WI38 (cell line): ENCODE results near the gene ZDHHC18.

Experiments
- H3K4me3 ChIP-seq: 2 replicates; pipeline ENCODE4 v1.5.1; 2011; ENCODE audit warnings: low read depth, mild to moderate bottlenecking, control low read depth, low read length
- TF ChIP-seq, protein P1 (sequence below): IDR thresholded peaks from 2 replicates; pipeline ENCODE4 v1.5.1; 2012; ENCODE audit warnings: low read depth, mild to moderate bottlenecking, control low read depth, low read length

Gene ZDHHC18

GRCh38 chr1:26851106-26851684, 24.7 kb downstream of the ZDHHC18 start:
- TF ChIP-seq, protein P1, sequence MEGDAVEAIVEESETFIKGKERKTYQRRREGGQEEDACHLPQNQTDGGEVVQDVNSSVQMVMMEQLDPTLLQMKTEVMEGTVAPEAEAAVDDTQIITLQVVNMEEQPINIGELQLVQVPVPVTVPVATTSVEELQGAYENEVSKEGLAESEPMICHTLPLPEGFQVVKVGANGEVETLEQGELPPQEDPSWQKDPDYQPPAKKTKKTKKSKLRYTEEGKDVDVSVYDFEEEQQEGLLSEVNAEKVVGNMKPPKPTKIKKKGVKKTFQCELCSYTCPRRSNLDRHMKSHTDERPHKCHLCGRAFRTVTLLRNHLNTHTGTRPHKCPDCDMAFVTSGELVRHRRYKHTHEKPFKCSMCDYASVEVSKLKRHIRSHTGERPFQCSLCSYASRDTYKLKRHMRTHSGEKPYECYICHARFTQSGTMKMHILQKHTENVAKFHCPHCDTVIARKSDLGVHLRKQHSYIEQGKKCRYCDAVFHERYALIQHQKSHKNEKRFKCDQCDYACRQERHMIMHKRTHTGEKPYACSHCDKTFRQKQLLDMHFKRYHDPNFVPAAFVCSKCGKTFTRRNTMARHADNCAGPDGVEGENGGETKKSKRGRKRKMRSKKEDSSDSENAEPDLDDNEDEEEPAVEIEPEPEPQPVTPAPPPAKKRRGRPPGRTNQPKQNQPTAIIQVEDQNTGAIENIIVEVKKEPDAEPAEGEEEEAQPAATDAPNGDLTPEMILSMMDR = no peak
- H3K4me3 ChIP-seq = no peak overlapping the region

- no peak overlapping the region for H3K4me3 ChIP-seq
- TF ChIP-seq, protein P1 = no peak
Observed at GRCh38 chr1:26852701-26853100, 26.2 kb downstream of the ZDHHC18 start.

DNA sequence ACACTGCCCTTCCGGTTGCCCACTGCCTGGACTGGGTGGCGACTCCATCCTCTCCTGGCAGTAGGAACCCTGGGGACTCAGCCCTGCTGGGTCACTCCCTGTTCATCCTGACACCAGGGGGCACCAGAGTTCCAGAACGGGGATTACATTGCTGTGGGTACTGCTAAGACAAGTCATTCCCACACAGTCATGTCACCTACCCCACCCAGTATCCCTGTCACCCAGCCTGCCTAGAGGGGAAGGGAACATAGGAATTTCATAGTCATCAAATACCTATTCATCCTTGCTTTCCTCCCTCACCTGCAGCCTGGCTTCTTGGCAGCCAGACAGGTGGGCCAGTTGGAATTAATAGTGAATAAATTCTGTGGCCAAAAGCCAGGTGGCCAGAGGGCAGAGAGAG, 26.7 kb downstream of the ZDHHC18 start:
- H3K4me3 ChIP-seq = no peak overlapping the region
- TF ChIP-seq, protein P1 = peak; percentile 77

DNA sequence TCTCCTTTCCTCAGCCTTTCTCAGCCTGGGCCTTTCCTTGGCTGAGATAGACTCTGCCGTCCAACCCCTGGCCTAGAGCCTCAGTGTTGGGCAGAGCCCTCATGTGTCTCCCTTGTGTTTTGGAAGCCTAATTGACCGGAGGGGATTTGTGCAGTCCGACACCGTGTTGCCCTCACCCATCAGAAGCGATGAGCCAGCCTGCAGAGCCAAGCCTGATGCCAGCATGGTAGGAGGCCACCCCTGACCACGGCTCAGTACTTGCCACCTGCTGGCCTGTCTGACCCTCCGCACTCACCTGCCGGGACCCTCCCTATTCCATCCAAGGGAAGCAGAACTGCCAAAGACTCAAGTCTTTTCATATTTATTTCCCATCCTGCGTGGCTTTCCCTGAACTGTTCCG, 27.1 kb downstream of the ZDHHC18 start:
- TF ChIP-seq, protein P1 = no peak
- no peak overlapping the region for H3K4me3 ChIP-seq

DNA sequence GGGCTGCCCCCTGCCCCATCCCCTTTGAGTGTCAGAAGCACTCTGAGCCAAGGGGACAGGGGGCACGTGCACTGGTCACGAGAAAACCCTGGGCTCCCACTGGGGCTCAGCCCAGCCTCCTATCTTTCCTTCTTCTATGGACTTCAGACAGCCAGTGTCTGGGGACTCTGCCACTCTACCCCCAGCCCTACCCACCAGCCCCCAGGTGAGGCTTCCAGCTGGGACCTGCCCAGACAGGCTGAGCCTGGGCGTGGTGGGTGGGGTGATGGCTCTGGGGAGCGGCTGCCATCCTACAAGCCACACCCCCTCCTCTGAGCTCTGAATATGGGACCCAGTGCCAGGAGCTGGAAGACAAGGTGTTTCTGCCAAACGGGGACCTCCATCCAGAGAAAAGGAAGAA, 28.4 kb downstream of the ZDHHC18 start:
- no peak overlapping the region for H3K4me3 ChIP-seq
- TF ChIP-seq, protein P1 = no peak

GRCh38 chr1:26855636-26856035, 29.1 kb downstream of the ZDHHC18 start:
- H3K4me3 ChIP-seq = no peak overlapping the region
- TF ChIP-seq, protein P1 = no peak

GRCh38 chr1:26856181-26856580, 29.7 kb downstream of the ZDHHC18 start:
- no peak overlapping the region for H3K4me3 ChIP-seq
- TF ChIP-seq, protein P1 = no peak
